Neural cell (in vitro differentiated cells): ENCODE data around the gene ST6GAL1.

Experiments used
- EP300 ChIP-seq: fragments of 450-650 bp; conservative IDR thresholded peaks from 2 replicates; pipeline ENCODE4 v1.6.1; 2014; ENCODE audit warnings: antibody characterized with exemption, mild to moderate bottlenecking, moderate library complexity; ENCODE audit not compliant: poor library complexity, severe bottlenecking
- EZH2 ChIP-seq: fragments of 200-600, 300-800 bp; shearing (Covaris generic), sonication (generic); IDR thresholded peaks from 2 replicates; pipeline ENCODE4 v1.6.1; 2014; ENCODE audit warnings: antibody characterized with exemption, low read length, borderline replicate concordance, mild to moderate bottlenecking; ENCODE audit not compliant: insufficient read depth, poor library complexity, severe bottlenecking
- MXI1 ChIP-seq: fragments of 450-650 bp; conservative IDR thresholded peaks from 2 replicates; pipeline ENCODE4 v1.6.1; 2014; ENCODE audit warnings: antibody characterized with exemption, mild to moderate bottlenecking; ENCODE audit not compliant: poor library complexity, severe bottlenecking
- POLR2AphosphoS5 ChIP-seq: IDR thresholded peaks from 2 replicates; pipeline ENCODE4 v1.6.1; 2012
- RAD21 ChIP-seq: fragments of 450-650 bp; conservative IDR thresholded peaks from 2 replicates; pipeline ENCODE4 v1.6.1; 2014; ENCODE audit warnings: antibody characterized with exemption, mild to moderate bottlenecking, moderate library complexity
- TF ChIP-seq, protein P1 (sequence below): fragments of 450-650 bp; IDR thresholded peaks from 2 replicates; pipeline ENCODE4 v1.5.1; 2014; ENCODE audit warnings: antibody characterized with exemption, mild to moderate bottlenecking, moderate library complexity; ENCODE audit not compliant: poor library complexity, severe bottlenecking

DNA sequence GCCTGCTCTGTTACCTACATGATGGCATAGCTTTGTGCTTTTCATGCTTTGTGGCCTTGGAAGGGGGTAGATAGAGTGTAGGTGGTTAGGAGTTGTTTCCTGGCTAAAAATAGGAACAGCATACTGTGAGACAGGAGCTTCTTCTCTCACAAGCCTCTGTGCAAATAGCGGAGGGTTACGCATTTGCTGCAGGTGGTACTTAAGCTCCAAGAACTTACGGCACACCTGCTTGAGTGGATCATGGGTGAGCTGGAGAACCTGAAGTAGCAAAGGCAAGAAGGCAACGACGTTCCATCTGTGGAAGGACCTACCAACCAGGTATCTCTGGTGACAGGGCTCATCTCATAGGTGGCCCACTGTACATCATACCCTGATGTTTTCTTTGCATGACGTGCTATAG, 66.0 kb downstream of the ST6GAL1 start:
- TF ChIP-seq, protein P1, sequence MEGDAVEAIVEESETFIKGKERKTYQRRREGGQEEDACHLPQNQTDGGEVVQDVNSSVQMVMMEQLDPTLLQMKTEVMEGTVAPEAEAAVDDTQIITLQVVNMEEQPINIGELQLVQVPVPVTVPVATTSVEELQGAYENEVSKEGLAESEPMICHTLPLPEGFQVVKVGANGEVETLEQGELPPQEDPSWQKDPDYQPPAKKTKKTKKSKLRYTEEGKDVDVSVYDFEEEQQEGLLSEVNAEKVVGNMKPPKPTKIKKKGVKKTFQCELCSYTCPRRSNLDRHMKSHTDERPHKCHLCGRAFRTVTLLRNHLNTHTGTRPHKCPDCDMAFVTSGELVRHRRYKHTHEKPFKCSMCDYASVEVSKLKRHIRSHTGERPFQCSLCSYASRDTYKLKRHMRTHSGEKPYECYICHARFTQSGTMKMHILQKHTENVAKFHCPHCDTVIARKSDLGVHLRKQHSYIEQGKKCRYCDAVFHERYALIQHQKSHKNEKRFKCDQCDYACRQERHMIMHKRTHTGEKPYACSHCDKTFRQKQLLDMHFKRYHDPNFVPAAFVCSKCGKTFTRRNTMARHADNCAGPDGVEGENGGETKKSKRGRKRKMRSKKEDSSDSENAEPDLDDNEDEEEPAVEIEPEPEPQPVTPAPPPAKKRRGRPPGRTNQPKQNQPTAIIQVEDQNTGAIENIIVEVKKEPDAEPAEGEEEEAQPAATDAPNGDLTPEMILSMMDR = no peak
- no peak for TF ChIP-seq MXI1
- TF ChIP-seq EP300 = no peak
- TF ChIP-seq POLR2AphosphoS5 = no peak
- TF ChIP-seq EZH2 = no peak
- TF ChIP-seq RAD21 = no peak
